ENCODE measurements around the gene MVP.
"Not testable (repeated sequence)": the region's sequence is repeated elsewhere in the genome, so short reads cannot be mapped to it uniquely, and the experiment has no call there.

MVP gene

DNA sequence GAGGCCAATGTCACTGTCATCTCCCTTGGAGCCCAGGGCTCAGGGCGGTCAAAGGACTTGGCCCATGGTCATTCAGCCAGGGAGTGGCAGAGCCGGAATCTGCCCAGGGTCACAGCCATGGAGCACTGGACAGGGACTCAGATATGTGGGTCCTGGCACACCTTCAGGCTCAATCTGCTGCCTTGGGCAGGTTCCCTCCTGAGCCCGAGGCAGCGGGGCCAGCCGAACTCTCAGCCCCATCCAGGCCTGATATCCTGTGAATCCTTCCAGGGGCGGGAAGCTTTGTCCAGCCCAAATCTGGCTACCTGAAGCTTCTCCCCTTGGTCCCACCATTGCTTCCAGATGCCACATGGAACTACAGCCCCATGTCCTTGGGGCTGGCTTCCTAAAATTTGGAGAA is 54.9 kb downstream of the MVP start:
- DNase-seq (ENCODE audit: low read depth): no peak

DNA sequence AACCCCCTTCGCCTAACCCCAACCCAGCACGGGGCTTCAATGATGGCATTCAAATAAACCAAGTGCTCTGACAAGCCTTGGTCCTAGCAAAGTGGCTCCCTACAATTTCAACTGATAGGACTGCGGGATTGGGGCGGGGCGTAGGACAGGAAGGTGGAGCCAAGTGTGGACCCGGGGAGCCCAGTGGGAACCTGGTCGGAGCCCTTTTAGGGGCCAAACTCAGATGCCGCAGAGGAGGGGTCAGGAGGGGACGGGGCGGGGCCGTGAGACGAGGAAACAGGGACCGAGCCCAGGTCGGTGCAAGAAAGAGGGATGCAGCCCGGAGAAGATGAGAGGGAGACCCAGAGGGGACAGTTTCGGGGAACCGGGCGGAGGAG is 55.9 kb downstream of the MVP start:
- no peak for DNase-seq (ENCODE audit: low read depth)

DNA sequence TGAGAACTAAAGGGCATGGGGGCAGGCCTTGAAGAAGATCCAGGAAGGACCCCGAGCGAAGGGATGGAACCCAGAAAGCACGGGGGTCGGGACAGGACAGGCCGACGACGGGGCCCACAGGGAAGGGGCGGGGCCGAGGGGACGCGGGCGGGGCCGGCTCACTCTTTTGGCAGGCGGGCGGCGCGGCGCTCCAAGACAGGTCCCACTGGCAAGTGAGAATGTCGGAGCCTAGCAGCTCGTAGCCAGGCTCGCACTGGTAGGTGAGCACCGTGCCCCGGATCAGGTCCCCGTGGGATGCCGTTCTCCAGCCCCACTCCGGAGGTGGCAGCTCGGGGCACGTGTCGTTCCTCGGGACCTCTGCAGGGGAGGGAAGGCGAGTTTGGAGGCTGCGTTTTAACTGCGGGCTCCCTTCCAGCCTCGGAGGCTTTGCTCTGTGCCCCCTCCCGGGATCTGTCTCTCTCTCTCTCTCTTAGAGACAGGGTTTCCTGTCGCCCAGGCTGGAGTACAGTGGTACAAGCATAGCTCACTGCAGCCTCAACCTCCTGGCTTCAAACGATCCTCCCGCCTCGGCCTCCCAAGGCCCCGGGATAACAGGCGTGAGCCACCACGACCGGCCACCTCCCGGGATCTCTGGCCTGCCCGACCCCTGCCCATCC is 56.5 kb downstream of the MVP start:
- no peak for DNase-seq (ENCODE audit: low read depth)

DNA sequence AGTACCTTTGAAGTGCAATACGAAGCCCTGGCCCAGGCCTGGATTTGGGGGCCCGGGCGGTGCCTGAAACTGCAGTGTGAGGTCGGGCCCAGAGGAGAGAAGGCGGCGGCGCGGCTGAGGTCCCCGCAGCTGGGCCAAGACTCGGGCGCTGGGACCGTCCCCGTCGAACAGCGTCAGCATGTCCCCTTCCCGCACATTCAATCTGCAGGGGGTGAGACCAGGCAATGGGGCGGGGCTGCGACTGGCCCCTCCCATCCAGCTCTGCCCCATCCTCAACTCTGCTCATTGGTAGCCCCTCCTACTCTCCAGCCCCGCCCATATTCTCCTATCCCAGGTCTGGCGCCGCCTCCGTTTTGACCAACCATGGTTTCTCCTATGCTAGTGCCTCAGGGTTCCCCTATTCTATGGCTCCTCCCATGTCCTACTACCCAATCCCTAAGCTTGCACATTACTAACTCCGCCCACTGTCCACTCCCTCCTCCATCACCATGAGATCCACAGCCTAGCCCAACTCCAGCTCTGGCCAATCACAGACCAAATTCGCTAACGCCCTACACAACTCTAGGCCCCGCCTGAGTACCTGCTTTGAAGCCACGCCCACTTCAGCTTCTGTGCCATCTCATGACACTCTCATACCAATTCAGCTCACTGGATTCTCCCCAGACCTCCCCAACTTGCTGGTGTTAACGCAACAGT is 57.2 kb downstream of the MVP start:
- no peak for DNase-seq (ENCODE audit: low read depth)

DNA sequence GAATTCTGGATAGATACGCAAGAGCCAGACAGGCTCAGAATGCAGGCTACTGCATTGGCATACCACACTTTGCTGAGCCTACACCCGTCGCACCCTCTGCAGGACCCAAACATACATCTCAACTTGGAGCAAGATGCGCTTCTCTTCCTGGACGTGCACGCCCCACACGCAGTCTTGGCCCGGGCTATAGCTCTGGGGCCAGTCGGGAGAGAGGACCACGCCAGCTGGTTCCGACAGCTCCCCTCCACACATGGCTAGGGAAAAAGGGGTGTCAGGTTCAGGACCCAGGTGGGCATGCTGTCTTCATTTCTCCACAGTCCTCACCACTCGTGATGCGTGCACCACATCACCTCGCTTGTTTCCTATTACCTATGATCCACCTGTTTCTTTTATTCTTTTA is 57.9 kb downstream of the MVP start:
- DNase-seq (ENCODE audit: low read depth): no peak

DNA sequence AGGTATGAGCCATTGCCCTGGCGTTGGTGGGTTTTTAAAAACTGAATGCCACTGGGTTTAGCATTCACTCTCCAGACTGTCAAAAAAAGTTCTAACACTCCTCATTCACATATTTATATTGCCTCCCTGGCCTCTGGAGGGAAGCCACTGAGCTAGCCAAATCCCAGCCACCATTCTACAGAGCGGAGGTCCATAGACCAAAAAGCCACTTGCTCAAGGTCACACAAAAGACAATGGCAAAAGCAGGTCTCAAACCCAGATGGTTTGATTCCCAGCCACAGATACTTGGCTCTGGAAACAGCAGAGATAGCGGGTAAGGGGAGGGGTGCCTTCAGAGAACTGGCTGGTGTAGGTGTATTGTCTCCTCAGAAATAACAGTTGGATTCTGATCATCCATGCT is 60.8 kb downstream of the MVP start:
- DNase-seq (ENCODE audit: low read depth): no peak

DNA sequence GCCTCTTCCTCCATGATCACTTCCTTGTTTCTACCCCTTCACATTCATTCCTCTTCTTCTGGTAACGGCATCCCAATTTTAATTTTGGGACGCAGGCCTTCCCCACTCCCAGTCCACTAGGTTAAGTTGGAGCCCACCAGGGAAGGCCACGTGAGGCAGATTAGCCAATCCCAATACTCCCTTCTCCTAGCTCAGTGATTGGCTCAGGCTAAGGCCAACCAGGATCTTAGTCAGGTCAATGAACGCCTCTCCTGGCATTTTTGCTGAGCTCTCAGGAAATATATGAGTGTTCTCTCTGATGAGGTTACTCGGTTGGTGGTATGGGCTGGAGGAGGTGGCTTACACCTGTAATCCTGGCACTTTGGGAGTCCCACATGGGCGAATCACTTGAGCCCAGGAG is 63.7 kb downstream of the MVP start:
- no peak for DNase-seq (ENCODE audit: low read depth)

DNA sequence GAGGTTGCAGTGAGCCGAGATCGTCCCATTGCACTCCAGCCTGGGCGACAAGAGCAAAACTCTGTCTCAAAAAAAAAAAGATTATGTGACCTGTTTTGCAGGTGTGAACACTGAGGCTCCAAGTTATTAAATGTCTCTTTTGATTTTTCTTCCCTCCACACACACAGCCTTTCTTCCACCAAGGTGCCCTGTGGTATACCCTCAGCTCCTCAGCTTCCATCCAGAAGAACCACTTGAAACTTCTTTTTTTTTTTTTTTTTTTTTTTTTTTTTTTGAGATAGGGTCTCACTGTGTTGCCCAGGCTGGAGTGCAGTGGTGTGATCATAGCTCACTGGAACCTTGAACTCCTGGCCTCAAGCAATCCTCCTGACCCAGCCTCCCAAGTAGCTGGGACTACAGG is 69.1 kb downstream of the MVP start:
- DNase-seq (ENCODE audit: low read depth): not testable (repeated sequence)

DNA sequence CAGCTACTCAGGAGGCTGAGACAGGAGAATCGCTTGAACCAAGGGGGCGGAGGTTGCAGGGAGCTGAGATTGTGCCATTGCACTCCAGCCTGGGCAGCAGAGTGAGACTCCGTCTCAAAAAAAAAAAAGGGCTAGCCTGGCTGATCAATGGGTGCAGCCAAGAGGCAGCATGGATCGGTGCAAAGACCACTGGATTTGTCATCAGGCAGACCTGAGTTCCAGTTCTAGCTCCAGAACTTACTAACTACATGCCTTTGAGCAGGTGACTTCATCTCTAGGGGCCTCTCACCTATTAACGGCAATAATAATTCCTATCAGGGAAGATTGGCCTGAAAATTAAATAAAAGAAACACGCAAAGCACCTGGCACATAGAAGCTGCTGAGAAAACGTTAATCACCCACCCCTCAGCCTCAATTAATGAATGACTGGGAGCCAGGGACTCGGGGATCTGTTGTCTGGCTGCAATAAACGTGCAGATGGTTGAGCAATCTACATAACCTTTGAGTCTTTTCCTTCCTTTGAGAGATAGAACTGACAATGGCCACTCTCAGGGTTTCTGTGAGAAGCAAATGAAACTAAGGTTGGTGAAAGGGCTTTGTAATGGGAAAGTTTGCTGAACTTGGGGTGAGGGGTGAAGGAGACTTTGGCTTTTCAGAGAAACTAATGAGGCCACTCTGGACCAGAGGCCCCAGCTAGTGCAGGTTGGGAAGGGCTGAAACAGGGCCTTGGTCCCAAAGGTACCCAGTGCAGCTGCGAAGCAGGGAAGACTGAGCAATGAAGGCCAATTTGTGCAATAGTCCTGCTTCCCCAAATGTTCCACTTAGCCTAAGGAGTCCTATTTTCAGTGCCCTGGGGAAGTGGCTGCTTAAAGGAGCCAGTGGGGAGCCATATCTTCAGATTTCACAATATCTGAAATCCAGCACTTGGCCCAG is 71.5 kb downstream of the MVP start:
- no peak for DNase-seq (ENCODE audit: low read depth)

DNA sequence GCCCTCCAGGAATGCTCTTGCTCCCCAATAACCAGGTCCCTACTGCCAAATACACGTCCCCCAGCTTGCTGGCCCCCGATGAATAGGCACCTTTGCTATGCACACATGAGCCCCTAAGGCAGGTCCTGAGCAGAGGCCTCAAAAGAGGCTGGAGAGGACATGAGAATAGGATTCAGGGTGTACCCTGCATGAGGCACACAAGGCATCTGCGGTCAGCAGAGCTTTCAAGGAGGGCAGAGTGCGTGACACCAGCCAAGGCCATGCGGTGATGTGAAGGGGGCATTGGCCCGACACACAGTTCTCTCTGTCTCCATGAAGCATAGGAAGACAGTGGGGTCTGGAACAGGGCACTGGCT is 72.2 kb downstream of the MVP start:
- DNase-seq (ENCODE audit: low read depth): no peak

DNA sequence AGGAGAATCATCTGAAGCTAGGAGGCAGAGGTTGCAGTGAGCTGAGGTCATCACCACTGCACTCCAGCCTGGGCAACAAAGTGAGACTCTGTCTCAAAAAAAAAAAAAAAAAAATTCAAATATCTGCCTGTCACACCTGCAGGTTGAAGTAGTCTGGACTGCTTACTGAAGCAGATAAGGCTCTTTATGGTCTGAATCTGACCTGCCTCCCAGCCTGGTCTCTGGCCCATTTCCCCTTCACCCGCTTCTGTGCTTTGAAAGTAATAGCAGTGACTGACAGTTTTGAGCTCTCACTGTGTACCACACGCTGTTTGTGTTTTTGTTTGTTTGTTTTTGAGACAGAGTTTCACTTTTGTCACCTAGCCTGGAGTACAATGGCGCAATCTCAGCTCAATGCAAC is 73.3 kb downstream of the MVP start:
- DNase-seq (ENCODE audit: low read depth): no peak

DNA sequence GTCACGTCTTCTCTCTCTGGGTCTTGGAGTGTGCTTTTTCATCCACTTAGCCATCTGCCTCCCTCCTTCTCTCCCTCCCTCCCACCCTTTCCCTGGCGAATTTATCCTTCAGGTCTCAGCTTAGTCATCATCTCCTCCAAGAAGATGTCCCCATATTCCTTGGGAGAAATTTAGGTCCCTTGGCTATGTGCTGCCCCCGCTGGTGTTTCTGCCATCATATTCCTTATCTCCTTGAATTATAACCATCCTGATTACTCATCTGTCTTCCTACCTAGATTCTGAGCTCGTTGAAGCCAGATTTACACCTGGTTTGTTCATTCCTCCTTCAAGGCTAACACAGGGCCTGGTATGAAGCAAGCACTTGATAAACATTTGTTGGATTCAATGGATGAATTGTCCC is 74.1 kb downstream of the MVP start:
- no peak for DNase-seq (ENCODE audit: low read depth)

DNA sequence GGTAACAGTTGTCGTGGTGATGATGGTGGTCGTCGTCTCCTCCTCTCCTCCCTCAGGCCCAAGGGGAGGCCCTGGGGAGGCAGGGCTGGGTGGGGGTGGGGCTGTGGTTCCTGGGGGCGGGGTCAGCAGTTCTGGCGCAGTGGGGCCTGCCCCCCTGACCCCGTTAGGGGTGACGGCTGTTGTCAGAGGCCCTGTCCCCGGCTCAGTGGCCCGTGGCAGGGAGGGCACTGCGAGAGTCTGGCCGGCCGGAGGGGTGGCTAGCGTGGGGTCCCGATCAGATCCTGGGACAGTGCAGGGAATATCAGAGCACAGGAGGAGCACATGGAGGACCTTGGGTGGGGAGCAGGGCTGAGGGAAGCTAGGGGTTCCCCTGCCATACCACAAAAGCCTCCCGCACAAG is 76.6 kb downstream of the MVP start:
- DNase-seq (ENCODE audit: low read depth): no peak

DNA sequence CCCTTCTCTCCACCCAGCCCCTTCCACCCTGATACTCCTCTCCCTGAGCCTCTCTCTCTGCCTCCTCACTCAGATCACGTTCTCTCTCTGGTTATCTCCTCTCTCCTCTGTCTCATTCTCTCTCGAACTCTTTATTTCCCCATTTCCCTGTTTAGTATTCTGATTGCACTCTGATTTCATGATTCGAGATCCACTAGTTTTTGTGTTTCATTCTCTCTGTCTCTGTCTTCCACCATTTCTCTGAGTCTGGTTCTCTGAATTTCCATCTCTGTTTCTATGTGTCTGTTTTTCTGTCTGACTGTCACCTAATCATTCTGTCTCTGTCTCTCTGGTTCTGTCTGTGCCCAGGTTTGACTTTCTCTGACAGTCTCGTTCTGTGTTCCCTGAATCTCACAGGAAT is 77.1 kb downstream of the MVP start:
- DNase-seq (ENCODE audit: low read depth): no peak

Data from stromal cell of bone marrow (primary cell).